ENCODE results near the gene WIF1.

- TF ChIP-seq CTCF (conservative IDR thresholded peaks at IDR 0.05; ENCODE audit: low read depth, low read length), result no peak
- TF ChIP-seq POLR2A (IDR thresholded peaks at IDR 0.05; ENCODE audit: low read depth, low read length), result no peak
- no peak for TF ChIP-seq RFX5 (IDR thresholded peaks at IDR 0.05; ENCODE audit: low read depth, low read length)
- no peak for TF ChIP-seq NFE2L2 (IDR thresholded peaks at IDR 0.05; ENCODE audit: low read depth, low read length)
- no peak for TF ChIP-seq CEBPB (IDR thresholded peaks at IDR 0.05; ENCODE audit: low read depth, low read length)
- no peak for TF ChIP-seq BHLHE40 (IDR thresholded peaks at IDR 0.05; ENCODE audit: low read depth, low read length)
- TF ChIP-seq MXI1 (IDR thresholded peaks at IDR 0.05; ENCODE audit: borderline replicate concordance, low read depth, low read length), result no peak
Measured at GRCh38 chr12:65023485-65023884, 97.6 kb downstream of the WIF1 start.

All from IMR-90 (cell line).